GM21390 (cell line): ENCODE results near the gene EPHA4.

Experiments
- ATAC-seq: cut with Tn5 transposase; IDR thresholded peaks from one replicate; pipeline ENCODE4 v1.9.1; 2021; ENCODE audit not compliant: unreplicated experiment

The EPHA4 gene

GRCh38 chr2:221572219-221572820 lies at the start of gene EPHA4:
EPHA4 (minus strand) TSS chr2:221572304; CDS start chr2:221572248, 56 bp downstream.
- ATAC-seq = peak; percentile 90

DNA sequence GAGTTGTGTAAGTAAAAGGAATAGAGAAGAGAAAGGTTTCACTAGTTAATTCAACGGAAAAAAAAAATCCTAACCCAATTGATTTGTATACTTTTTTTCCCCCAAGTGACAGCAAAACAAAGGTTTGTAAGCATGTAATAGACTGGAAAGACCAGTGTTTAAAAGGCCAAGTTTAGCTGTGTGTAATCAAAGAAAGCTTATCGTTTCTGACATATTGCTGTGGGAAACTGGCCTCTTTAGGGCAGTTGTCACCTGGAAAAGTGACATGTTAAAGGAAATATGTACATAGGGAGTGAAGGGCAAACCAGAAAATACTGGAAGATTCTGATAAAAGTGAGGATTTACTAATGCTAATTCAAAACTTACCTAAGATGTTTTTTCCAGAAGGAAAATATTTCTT lies 45.9 kb upstream of the EPHA4 start:
- no peak for ATAC-seq

DNA sequence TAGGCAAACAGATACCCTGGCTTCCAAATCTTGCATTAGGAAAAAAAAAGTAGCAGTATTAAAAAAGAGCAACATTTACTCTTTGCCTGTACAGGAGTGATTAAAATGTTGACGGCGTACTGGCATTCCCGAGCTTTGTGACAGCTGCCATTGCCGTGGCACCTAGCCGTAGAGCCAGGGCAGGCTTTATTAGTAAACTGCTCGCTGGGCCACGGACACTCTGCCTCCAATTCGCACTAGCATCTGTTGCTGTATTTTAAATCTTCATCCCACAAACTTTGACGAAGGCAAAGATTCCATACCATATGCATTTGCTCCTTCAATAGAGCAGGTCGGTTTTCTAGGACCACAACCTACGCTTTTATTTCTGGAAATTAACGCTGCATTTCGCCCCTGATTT lies 44.5 kb upstream of the EPHA4 start:
- ATAC-seq = no peak

- ATAC-seq = no peak
Measured at GRCh38 chr2:221614274-221614673, 42.2 kb upstream of the EPHA4 start.

DNA sequence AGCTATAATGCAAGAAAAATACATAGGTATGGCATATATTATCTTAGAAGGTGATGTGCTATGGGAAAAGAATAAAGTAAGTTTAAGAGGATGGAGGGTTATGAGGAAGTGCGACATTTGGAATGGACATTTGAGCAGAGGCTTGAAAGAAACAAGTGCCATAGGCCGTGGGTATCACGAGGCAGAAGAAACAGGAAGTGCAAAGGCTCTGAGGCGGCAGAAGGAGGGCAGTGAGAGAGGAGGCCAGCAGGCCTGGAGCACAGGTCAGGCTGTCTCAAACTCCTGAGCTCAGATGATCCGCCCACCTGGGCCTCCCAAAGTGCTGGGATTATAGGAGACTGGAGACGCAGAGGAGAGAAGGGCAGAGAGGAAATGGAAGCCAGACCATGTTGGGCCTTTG lies 40.7 kb upstream of the EPHA4 start:
- no peak for ATAC-seq

GRCh38 chr2:221612161-221612560 lies 40.1 kb upstream of the EPHA4 start:
- ATAC-seq = no peak

GRCh38 chr2:221610675-221611074 lies 38.6 kb upstream of the EPHA4 start:
- ATAC-seq = no peak

DNA sequence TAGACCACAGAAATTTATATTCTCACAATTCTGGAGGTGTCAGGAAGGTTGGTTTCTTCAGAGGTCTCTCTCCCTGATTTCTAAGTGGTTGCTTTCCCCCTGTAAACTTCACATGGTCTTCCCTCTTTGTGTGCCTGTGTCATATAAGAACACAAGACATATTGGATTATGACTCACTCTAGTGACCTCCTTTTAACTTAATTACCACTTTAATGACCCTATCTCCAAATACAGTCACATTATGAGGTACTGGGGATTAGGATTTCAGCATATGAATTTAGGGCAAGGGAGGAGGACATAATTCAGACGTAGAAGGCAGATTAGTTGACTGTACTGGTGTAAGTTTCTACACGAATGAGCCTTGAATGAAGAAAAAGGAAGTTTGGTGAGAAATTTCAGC lies 38.2 kb upstream of the EPHA4 start:
- no peak for ATAC-seq

GRCh38 chr2:221608442-221608841 lies 36.3 kb upstream of the EPHA4 start:
- no peak for ATAC-seq

DNA sequence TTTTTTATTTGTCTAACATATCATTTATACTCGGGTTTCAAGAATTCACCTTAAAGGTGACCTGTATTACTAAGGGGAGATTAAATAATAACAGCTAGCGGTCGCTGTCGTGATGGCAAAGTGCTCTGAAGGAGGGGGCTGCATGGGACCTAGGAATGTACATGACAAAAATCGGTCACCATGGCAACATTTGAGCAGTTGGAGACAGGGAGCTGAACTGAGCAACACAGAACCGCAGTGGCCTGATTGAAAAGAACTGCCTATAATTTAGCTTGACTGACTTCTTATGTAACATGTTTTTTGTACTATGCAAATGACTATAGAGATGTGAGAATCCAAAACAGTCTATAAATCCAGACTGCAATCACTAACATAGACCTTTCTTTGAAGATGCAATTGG lies 34.3 kb upstream of the EPHA4 start:
- ATAC-seq = no peak

DNA sequence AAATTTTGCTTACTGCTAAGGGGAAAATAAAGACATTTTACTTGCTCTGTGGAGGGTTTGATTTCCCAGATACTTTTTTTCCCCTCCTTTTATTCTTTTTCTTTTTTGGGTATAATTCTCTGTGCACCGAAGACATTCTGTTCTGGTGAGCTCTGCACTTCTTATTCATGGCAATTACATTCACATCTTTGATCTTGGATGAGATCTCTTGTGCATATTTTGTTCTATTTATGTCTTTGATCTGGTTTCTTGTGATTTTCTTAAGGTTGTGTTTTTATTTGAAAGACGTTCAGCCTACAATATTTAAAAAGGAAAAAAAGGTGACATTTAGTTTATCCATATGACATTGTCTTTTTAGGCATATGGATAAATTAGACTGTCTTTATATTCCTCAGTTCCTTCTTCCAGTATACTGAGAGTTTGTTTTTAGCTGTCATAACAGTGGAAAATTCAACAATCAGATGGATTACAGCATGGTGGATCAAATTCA lies 33.7 kb upstream of the EPHA4 start:
- ATAC-seq = no peak

DNA sequence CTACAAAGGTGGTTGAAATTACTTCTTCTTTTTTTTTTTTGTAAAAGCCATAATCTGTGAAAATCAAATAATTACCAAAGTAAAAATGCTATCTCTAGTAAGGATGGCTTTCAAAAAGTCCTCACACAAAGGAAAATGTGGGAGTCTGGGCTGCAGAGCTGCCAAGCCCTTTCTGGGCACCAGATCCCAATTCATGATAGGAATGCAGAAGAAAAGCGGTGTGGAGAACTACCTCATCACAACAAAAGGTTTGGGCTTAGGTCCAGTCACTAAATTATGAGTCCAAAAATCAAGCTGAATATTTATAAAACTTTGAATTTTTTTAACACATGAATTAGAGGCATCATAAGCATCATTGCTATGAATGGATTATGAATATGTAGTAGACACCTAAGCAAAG lies 30.8 kb upstream of the EPHA4 start:
- ATAC-seq = no peak

DNA sequence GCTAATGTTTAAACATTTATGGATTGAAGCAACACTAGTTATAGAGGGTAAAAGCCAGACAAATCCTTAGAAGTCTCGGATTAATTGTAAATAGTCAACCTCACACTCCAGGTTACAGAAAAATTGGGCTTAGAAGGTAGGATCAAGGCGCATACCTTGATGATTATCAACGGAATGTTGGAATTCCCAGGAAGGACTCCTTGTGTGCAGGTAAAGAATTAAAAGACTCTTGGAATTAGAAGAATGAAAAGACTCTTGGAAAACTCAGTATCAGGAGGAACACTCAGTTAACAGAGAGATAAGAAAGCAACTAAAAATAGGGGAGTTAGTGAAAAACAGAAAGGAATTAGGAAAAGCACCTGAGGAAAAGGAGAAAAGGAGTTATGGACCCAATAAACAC lies 29.3 kb upstream of the EPHA4 start:
- ATAC-seq = no peak

GRCh38 chr2:221600388-221600787 lies 28.3 kb upstream of the EPHA4 start:
- no peak for ATAC-seq

DNA sequence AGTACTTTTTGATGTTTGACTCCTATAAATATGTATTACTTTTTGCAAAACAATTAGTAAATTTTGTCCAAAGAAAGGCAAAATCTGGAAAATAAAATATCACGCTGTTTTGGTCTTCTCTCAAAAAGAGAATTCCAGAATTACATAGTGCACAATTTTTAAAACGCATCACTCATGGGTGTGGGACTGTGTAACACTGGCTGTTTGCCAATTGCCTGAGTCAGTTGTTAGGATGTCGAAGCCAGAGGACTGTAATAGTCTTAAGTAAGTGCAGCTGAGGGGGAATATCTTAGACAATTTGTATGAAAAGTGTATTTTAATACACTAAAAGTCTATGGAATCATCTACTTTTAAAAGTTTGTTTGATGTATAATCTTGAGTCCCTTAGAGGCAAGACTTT lies 24.1 kb upstream of the EPHA4 start:
- no peak for ATAC-seq

GRCh38 chr2:221590861-221591365 lies 18.8 kb upstream of the EPHA4 start:
- ATAC-seq = no peak

- ATAC-seq = no peak
Measured at GRCh38 chr2:221589696-221590095, 17.6 kb upstream of the EPHA4 start.

DNA sequence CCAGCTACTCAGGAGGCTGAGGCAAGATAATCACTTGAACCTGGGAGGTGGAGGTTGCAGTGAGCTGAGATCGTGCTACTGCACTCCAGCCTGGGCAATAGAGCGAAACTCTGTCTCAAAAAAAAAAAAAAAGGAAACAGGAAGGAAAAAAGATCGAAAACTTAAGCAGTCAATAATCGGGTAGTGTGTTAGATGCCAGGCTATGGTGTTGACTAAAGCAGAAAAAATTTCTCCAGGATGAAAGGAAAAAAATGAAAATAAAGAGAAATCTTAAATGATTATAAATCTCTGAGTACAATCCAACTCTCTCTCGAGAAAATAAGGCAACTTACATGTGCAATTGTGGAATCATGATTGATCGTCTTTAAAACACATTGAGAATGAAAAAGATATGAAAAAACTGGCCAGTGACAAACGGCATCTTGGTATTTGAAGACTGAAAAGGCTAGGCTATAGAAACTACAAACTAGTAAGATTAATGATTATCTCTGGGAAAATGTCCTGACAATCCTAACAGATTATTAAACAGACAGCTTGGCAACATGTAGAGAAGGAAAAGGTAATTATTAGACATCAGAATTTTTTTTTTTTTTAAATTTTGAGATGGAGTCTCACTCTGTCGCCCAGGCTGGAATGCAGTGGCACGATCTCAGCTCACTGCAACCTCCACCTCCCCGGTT lies 16.3 kb upstream of the EPHA4 start:
- ATAC-seq = no peak

GRCh38 chr2:221581986-221582385 lies 9.9 kb upstream of the EPHA4 start:
- ATAC-seq = no peak

DNA sequence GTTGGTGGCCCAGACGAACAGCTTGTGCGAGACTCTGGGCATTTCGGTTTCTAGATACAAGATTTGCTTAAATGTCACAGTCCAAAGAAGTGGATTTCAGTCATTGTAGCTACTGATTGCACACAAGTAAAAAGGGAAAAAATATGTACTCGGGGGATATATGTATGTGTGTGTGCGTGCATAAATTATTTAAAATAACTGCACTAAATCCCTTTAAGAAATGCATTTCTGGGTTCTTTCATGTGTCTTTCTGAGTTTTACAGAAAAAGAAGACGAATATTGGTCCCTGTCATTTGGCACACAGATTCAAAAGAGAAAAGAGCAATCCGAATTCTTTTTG lies 2.1 kb upstream of the EPHA4 start:
- ATAC-seq = no peak

- ATAC-seq = peak; percentile 49
Measured at GRCh38 chr2:221573430-221574230, 1.5 kb upstream of the EPHA4 start.
